Neural cell (in vitro differentiated cells): ENCODE results near the gene GRP. TPM values are rescaled to one million over a fixed set of nuclear protein-coding genes. Genes with fewer than 3 reads are reported as not detected.

ENCODE experiments used
- H2AFZ ChIP-seq: fragments of 200-600, 300-800 bp; sonication (generic), shearing (Covaris generic); 2 replicates; pipeline ENCODE4 v1.6.0; 2014; ENCODE audit warnings: low read depth, mild to moderate bottlenecking, antibody characterized with exemption, low read length, moderate library complexity
- H3F3A ChIP-seq: fragments of 200-600 bp; shearing (Covaris generic); 2 replicates; pipeline ENCODE4 v1.6.1; 2016; ENCODE audit warnings: mild to moderate bottlenecking, moderate library complexity, mixed read lengths, antibody characterized with exemption, low read length; ENCODE audit not compliant: insufficient read depth, poor library complexity, severe bottlenecking
- H3K27ac ChIP-seq: fragments of 200-600, 300-800 bp; sonication (generic), shearing (Covaris generic); 2 replicates; pipeline ENCODE4 v1.5.1; 2014; ENCODE audit warnings: mild to moderate bottlenecking, low read length, moderate library complexity
- H3K27me3 ChIP-seq: fragments of 300-800, 200-600 bp; sonication (generic), shearing (Covaris generic); 2 replicates; pipeline ENCODE4 v1.6.0; 2014; ENCODE audit warnings: mild to moderate bottlenecking, low read depth, low read length, moderate library complexity; ENCODE audit not compliant: insufficient read depth
- H3K36me3 ChIP-seq: fragments of 300-800, 200-600 bp; sonication (generic), shearing (Covaris generic); 2 replicates; pipeline ENCODE4 v1.5.1; 2014; ENCODE audit warnings: mild to moderate bottlenecking, antibody characterized with exemption, low read length, moderate library complexity; ENCODE audit not compliant: insufficient read depth
- H3K4me2 ChIP-seq: fragments of 300-800, 200-600 bp; sonication (generic), shearing (Covaris generic); 2 replicates; pipeline ENCODE4 v1.6.0; 2014; ENCODE audit warnings: mild to moderate bottlenecking, low read length
- H3K4me3 ChIP-seq: fragments of 300-800, 200-600 bp; sonication (generic), shearing (Covaris generic); 2 replicates; pipeline ENCODE4 v1.5.1; 2014; ENCODE audit warnings: mild to moderate bottlenecking, low read length, moderate library complexity
- H3K79me2 ChIP-seq: fragments of 200-600 bp; shearing (Covaris generic); replicated peaks from 2 replicates; pipeline ENCODE4 v1.6.0; 2014; ENCODE audit warnings: mild to moderate bottlenecking, low read length, moderate library complexity; ENCODE audit not compliant: insufficient read depth
- H3K9ac ChIP-seq: fragments of 300-800, 200-600 bp; sonication (generic), shearing (Covaris generic); 2 replicates; pipeline ENCODE4 v1.6.1; 2016; ENCODE audit warnings: mild to moderate bottlenecking, low read length, mixed read lengths
- H3K9me2 ChIP-seq: fragments of 200-600 bp; shearing (Covaris generic); 2 replicates; pipeline ENCODE4 v1.6.1; 2016; ENCODE audit warnings: mild to moderate bottlenecking, low read length, mixed read lengths; ENCODE audit not compliant: insufficient read depth
- H3K9me3 ChIP-seq: fragments of 200-600, 300-800 bp; sonication (generic), shearing (Covaris generic); 2 replicates; pipeline ENCODE4 v1.6.1; 2016; ENCODE audit warnings: mild to moderate bottlenecking, mixed run types, low read length, moderate library complexity, mixed read lengths
- H4K20me1 ChIP-seq: fragments of 200-600 bp; shearing (Covaris generic); 2 replicates; pipeline ENCODE4 v1.6.1; 2016; ENCODE audit warnings: mild to moderate bottlenecking, mixed run types; ENCODE audit not compliant: insufficient read depth
- EP300 ChIP-seq: fragments of 450-650 bp; conservative IDR thresholded peaks from 2 replicates; pipeline ENCODE4 v1.6.1; 2014; ENCODE audit warnings: antibody characterized with exemption, mild to moderate bottlenecking, moderate library complexity; ENCODE audit not compliant: poor library complexity, severe bottlenecking
- EZH2 ChIP-seq: fragments of 200-600, 300-800 bp; shearing (Covaris generic), sonication (generic); IDR thresholded peaks from 2 replicates; pipeline ENCODE4 v1.6.1; 2014; ENCODE audit warnings: antibody characterized with exemption, low read length, borderline replicate concordance, mild to moderate bottlenecking; ENCODE audit not compliant: insufficient read depth, poor library complexity, severe bottlenecking
- MXI1 ChIP-seq: fragments of 450-650 bp; conservative IDR thresholded peaks from 2 replicates; pipeline ENCODE4 v1.6.1; 2014; ENCODE audit warnings: antibody characterized with exemption, mild to moderate bottlenecking; ENCODE audit not compliant: poor library complexity, severe bottlenecking
- POLR2AphosphoS5 ChIP-seq: IDR thresholded peaks from 2 replicates; pipeline ENCODE4 v1.6.1; 2012
- RAD21 ChIP-seq: fragments of 450-650 bp; conservative IDR thresholded peaks from 2 replicates; pipeline ENCODE4 v1.6.1; 2014; ENCODE audit warnings: antibody characterized with exemption, mild to moderate bottlenecking, moderate library complexity
- SMC3 ChIP-seq: fragments of 450-650 bp; conservative IDR thresholded peaks from 2 replicates; pipeline ENCODE4 v1.6.1; 2014; ENCODE audit warnings: antibody characterized with exemption, mild to moderate bottlenecking, moderate library complexity; ENCODE audit not compliant: poor library complexity
- TAF1 ChIP-seq: IDR thresholded peaks from 2 replicates; pipeline ENCODE4 v1.6.1; 2012; ENCODE audit warnings: low read depth
- polyA plus RNA-seq: library from polyadenylated mRNA; depleted of rRNA; stranded (reverse); fragments of >200 nt; gene quantifications from 2 replicates; pipeline ENCODE4 v1.2.3, GENCODE V29; 2014
- TF ChIP-seq, protein P1 (sequence below): fragments of 450-650 bp; IDR thresholded peaks from 2 replicates; pipeline ENCODE4 v1.5.1; 2014; ENCODE audit warnings: antibody characterized with exemption, mild to moderate bottlenecking, moderate library complexity; ENCODE audit not compliant: poor library complexity, severe bottlenecking
- TF ChIP-seq, protein P2 (sequence below): IDR thresholded peaks from 2 replicates; pipeline ENCODE4 v1.6.1; 2012; ENCODE audit warnings: borderline replicate concordance

The GRP gene
- polyA plus RNA-seq, 1 donor from 2014 or later, result not detected

DNA sequence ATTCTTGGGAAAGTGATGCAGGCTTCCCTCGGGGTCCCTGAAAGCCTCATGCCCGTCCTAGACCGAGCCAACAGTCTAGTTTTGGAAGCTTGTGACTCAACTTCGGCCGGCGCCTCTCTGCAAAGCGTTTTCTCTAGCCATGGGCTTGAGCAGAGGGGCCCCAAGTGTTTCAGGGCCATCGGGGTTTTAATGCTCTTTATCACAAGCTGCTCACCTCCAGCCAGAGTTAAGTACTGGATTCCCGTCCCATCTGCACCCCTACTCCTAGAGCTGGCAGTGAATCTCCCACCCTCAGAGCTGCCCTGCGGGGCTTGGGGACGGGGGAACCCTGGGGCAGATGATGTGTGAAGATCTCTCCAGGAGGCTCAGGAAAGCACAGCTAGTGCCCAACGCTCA is 46.0 kb downstream of the GRP start:
- TF ChIP-seq EZH2 (no peak), MXI1 (no peak), TAF1 (no peak), RAD21 (no peak), POLR2AphosphoS5 (no peak), EP300 (no peak)
- TF ChIP-seq, protein P1, sequence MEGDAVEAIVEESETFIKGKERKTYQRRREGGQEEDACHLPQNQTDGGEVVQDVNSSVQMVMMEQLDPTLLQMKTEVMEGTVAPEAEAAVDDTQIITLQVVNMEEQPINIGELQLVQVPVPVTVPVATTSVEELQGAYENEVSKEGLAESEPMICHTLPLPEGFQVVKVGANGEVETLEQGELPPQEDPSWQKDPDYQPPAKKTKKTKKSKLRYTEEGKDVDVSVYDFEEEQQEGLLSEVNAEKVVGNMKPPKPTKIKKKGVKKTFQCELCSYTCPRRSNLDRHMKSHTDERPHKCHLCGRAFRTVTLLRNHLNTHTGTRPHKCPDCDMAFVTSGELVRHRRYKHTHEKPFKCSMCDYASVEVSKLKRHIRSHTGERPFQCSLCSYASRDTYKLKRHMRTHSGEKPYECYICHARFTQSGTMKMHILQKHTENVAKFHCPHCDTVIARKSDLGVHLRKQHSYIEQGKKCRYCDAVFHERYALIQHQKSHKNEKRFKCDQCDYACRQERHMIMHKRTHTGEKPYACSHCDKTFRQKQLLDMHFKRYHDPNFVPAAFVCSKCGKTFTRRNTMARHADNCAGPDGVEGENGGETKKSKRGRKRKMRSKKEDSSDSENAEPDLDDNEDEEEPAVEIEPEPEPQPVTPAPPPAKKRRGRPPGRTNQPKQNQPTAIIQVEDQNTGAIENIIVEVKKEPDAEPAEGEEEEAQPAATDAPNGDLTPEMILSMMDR, result no peak
- TF ChIP-seq, protein P2, sequence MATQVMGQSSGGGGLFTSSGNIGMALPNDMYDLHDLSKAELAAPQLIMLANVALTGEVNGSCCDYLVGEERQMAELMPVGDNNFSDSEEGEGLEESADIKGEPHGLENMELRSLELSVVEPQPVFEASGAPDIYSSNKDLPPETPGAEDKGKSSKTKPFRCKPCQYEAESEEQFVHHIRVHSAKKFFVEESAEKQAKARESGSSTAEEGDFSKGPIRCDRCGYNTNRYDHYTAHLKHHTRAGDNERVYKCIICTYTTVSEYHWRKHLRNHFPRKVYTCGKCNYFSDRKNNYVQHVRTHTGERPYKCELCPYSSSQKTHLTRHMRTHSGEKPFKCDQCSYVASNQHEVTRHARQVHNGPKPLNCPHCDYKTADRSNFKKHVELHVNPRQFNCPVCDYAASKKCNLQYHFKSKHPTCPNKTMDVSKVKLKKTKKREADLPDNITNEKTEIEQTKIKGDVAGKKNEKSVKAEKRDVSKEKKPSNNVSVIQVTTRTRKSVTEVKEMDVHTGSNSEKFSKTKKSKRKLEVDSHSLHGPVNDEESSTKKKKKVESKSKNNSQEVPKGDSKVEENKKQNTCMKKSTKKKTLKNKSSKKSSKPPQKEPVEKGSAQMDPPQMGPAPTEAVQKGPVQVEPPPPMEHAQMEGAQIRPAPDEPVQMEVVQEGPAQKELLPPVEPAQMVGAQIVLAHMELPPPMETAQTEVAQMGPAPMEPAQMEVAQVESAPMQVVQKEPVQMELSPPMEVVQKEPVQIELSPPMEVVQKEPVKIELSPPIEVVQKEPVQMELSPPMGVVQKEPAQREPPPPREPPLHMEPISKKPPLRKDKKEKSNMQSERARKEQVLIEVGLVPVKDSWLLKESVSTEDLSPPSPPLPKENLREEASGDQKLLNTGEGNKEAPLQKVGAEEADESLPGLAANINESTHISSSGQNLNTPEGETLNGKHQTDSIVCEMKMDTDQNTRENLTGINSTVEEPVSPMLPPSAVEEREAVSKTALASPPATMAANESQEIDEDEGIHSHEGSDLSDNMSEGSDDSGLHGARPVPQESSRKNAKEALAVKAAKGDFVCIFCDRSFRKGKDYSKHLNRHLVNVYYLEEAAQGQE, result no peak
- Histone ChIP-seq H3K27me3 (peaks cover 82% of the 10 kb centered on the region), H3K4me3 (no peak overlapping the region), H2AFZ (no peak overlapping the region), H3K27ac (no peak overlapping the region), H3K4me2 (no peak overlapping the region), H3K9me3 (peaks cover 15% of the 10 kb centered on the region), H4K20me1 (no peaks in the 10 kb centered on the region), H3K9ac (no peak overlapping the region), H3K9me2 (no peaks in the 10 kb centered on the region), H3F3A (no peaks in the 10 kb centered on the region), H3K79me2 (no peaks in the 10 kb centered on the region), H3K36me3 (no peaks in the 10 kb centered on the region)

DNA sequence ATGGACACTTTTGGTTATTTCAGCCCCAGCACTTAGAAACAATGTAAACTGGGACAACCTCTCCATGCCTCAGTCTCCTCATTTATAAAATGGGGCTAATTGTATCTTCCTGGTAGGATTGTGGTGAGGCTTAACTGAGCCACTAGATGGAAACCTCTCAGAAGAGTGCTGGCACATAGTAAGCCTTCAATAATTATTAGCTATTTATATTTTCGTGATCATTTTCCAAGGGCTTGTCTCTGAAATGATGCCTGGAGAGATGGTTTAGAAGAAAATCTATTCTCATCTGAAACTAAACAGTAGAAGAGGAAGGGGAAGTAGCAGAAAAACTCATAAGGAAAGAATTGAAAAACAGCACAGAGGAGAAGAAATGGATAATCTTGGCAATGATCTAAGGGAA is 46.5 kb downstream of the GRP start:
- Histone ChIP-seq H3K9ac (no peak overlapping the region), H3K79me2 (no peaks in the 10 kb centered on the region), H3K9me2 (no peaks in the 10 kb centered on the region), H3K9me3 (peaks cover 15% of the 10 kb centered on the region), H3K27ac (no peak overlapping the region), H3K4me2 (no peak overlapping the region), H3F3A (no peaks in the 10 kb centered on the region), H3K4me3 (no peak overlapping the region), H4K20me1 (no peaks in the 10 kb centered on the region), H3K36me3 (no peaks in the 10 kb centered on the region), H3K27me3 (peaks cover 86% of the 10 kb centered on the region), H2AFZ (no peak overlapping the region)
- TF ChIP-seq, protein P1, result no peak
- TF ChIP-seq TAF1 (no peak), SMC3 (no peak), EP300 (no peak), RAD21 (no peak), MXI1 (no peak), POLR2AphosphoS5 (no peak), EZH2 (no peak)
- TF ChIP-seq, protein P2, result no peak
